IMR-90 (cell line): ENCODE results near the gene ZNF646. TPM values are rescaled to one million over a fixed set of nuclear protein-coding genes. Genes with fewer than 3 reads are reported as not detected.
A peak's percentile ranks its signal among the peaks of the same experiment; 100 is the strongest.

Source experiments
- ATAC-seq: fragments of 200-7000 bp; cut with Tn5 transposase; 2 replicates; pipeline ENCODE4 v1.9.1; 2020; ENCODE audit warnings: low read depth, mild to moderate bottlenecking, moderate library complexity
- BruUV-seq: library from RNA; stranded (reverse); fragments of 400-500 nt; replicated peaks from 2 replicates; lab custom pipeline; 2021; lab: Mats Ljungman, UMichigan
- CTCF ChIA-PET: fragments of 300-600 bp; formaldehyde crosslinking; extraction: SDS; loops from one replicate; lab custom pipeline; 2021; ENCODE audit warnings: antibody characterized with exemption; lab: Yijun Ruan, JAX
- POLR2A ChIA-PET: fragments of 300-600 bp; sonication (Branson Sonifier 250); formaldehyde crosslinking; loops from one replicate; lab custom pipeline; 2022; ENCODE audit warnings: antibody characterized with exemption; ENCODE audit not compliant: unreplicated experiment; lab: Charles Lee
- DNase-seq: peaks from one replicate; pipeline ENCODE4 v3.0.0; 2013
- H2AFZ ChIP-seq: replicated peaks from 2 replicates; pipeline ENCODE3; 2013; ENCODE audit warnings: low read length, mild to moderate bottlenecking; ENCODE audit not compliant: poor library complexity
- H2AK5ac ChIP-seq: 2 replicates; pipeline ENCODE4 v1.6.1; 2013; ENCODE audit warnings: low read depth, low read length, inconsistent platforms
- H2AK9ac ChIP-seq: replicated peaks from 2 replicates; pipeline ENCODE3; 2013; ENCODE audit warnings: mild to moderate bottlenecking, low read depth, low read length, moderate library complexity; ENCODE audit not compliant: poor library complexity
- H2BK120ac ChIP-seq: 2 replicates; pipeline ENCODE4 v1.6.1; 2013; ENCODE audit warnings: low read depth, low read length, inconsistent platforms
- H2BK15ac ChIP-seq: 3 replicates; pipeline ENCODE4 v1.6.1; 2013; ENCODE audit warnings: low read depth, low read length, inconsistent platforms
- H2BK20ac ChIP-seq: 2 replicates; pipeline ENCODE4 v1.6.1; 2013; ENCODE audit warnings: low read depth, mild to moderate bottlenecking, inconsistent platforms, low read length, moderate library complexity
- H2BK5ac ChIP-seq: 2 replicates; pipeline ENCODE4 v1.6.1; 2013; ENCODE audit warnings: mild to moderate bottlenecking, low read depth, low read length, inconsistent platforms; ENCODE audit not compliant: poor library complexity, severe bottlenecking
- H3K14ac ChIP-seq: replicated peaks from 2 replicates; pipeline ENCODE4 v1.6.1; 2013; ENCODE audit warnings: low read depth, low read length, inconsistent platforms
- H3K18ac ChIP-seq: 2 replicates; pipeline ENCODE4 v1.6.1; 2013; ENCODE audit warnings: low read depth, low read length, control low read depth
- H3K23ac ChIP-seq: 2 replicates; pipeline ENCODE4 v1.6.1; 2013; ENCODE audit warnings: low read depth, low read length, inconsistent platforms
- H3K27ac ChIP-seq: 2 replicates; pipeline ENCODE4 v1.5.1; 2013; ENCODE audit warnings: mild to moderate bottlenecking, control low read depth, low read length; ENCODE audit not compliant: insufficient read depth
- H3K27me3 ChIP-seq: 2 replicates; pipeline ENCODE4 v1.6.1; 2013; ENCODE audit warnings: low read length; ENCODE audit not compliant: control insufficient read depth, insufficient read depth
- H3K36me3 ChIP-seq: 2 replicates; pipeline ENCODE4 v1.6.1; 2013; ENCODE audit warnings: low read length, mixed read lengths; ENCODE audit not compliant: control insufficient read depth, insufficient read depth
- H3K4ac ChIP-seq: 2 replicates; pipeline ENCODE4 v1.6.1; 2013; ENCODE audit warnings: low read depth, low read length, inconsistent platforms
- H3K4me1 ChIP-seq: 2 replicates; pipeline ENCODE4 v1.6.1; 2013; ENCODE audit warnings: low read length, mixed read lengths; ENCODE audit not compliant: control insufficient read depth, insufficient read depth
- H3K4me2 ChIP-seq: 2 replicates; pipeline ENCODE4 v1.6.1; 2013; ENCODE audit warnings: low read depth, mild to moderate bottlenecking, control low read depth, low read length, moderate library complexity
- H3K4me3 ChIP-seq: 2 replicates; pipeline ENCODE4 v1.5.1; 2013; ENCODE audit warnings: low read depth, mild to moderate bottlenecking, control low read depth, low read length, moderate library complexity; ENCODE audit not compliant: insufficient read depth
- H3K56ac ChIP-seq: 2 replicates; pipeline ENCODE4 v1.6.1; 2013; ENCODE audit warnings: low read length, inconsistent platforms; ENCODE audit not compliant: insufficient read depth; ENCODE audit errors: extremely low read depth
- H3K79me1 ChIP-seq, 2 experiments: 2 replicates each; pipeline ENCODE4 v1.6.1; 2013; ENCODE audit warnings: low read length in 2 of 2, inconsistent platforms in 1 of 2, low read depth in 1 of 2
- H3K9ac ChIP-seq: 2 replicates; pipeline ENCODE4 v1.6.1; 2013; ENCODE audit warnings: low read depth, low read length, control low read depth
- H3K9me1 ChIP-seq: 2 replicates; pipeline ENCODE4 v1.6.1; 2013; ENCODE audit warnings: low read length, inconsistent platforms; ENCODE audit not compliant: insufficient read depth
- H3K9me3 ChIP-seq: 2 replicates; pipeline ENCODE4 v1.6.1; 2013; ENCODE audit warnings: low read length; ENCODE audit not compliant: control insufficient read depth, insufficient read depth
- H4K20me1 ChIP-seq: 2 replicates; pipeline ENCODE4 v1.6.1; 2013; ENCODE audit warnings: low read length, inconsistent platforms; ENCODE audit not compliant: insufficient read depth
- H4K5ac ChIP-seq: 2 replicates; pipeline ENCODE4 v1.6.1; 2013; ENCODE audit warnings: mild to moderate bottlenecking, low read depth, low read length, control low read depth
- H4K8ac ChIP-seq, 2 experiments: 2 replicates each; pipeline ENCODE4 v1.6.1; 2013; ENCODE audit warnings: low read depth in 2 of 2, low read length in 2 of 2, control low read depth in 1 of 2, inconsistent platforms in 1 of 2
- H4K91ac ChIP-seq: 2 replicates; pipeline ENCODE4 v1.6.1; 2013; ENCODE audit warnings: low read depth, low read length, inconsistent platforms; ENCODE audit not compliant: insufficient read depth
- BHLHE40 ChIP-seq: fragments of 150-350 bp; IDR thresholded peaks from 2 replicates; pipeline ENCODE4 v1.6.1; 2016; ENCODE audit warnings: mild to moderate bottlenecking, low read depth, low read length
- POLR2A ChIP-seq: IDR thresholded peaks from 2 replicates; pipeline ENCODE4 v1.6.1; 2012; ENCODE audit warnings: mild to moderate bottlenecking, low read depth, low read length
- RAD21 ChIP-seq: IDR thresholded peaks from 2 replicates; pipeline ENCODE4 v1.6.1; 2012; ENCODE audit warnings: low read length, improper control_type of control experiment
- RCOR1 ChIP-seq: IDR thresholded peaks from 2 replicates; pipeline ENCODE4 v1.6.1; 2012; ENCODE audit warnings: mild to moderate bottlenecking, low read length, improper control_type of control experiment; ENCODE audit not compliant: insufficient replicate concordance
- WGBS, 2 experiments: methylation state at CpG; one replicate each; pipeline versions ENCODE4 v1.1.5 to v1.1.7; 2013; ENCODE audit warnings: missing lambda C conversion rate in 2 of 2; ENCODE audit not compliant: insufficient read length in 1 of 2; ENCODE audit errors: extremely low coverage in 2 of 2; 5-methylcytosine and 5-hydroxymethylcytosine counted together
- dilution Hi-C: fragments of 300-500 bp; cut with HindIII; formaldehyde crosslinking; loops from one replicate; pipeline ENCODE4 v1.14.3; 2018; ENCODE audit warnings: low sequenced_read_pairs; ENCODE audit not compliant: unreplicated experiment
- in situ Hi-C: fragments of 300-500 bp; cut with MboI; formaldehyde crosslinking; loops from 3 replicates; pipeline ENCODE4 v1.14.3; 2019; ENCODE audit warnings: low sequenced_read_pairs, inconsistent platforms, mixed read lengths
- intact Hi-C: fragments of 100-400 bp; cut with micrococcal nuclease; formaldehyde crosslinking; loops from 2 replicates; pipeline ENCODE4 v1.10.0; 2022
- polyA plus RNA-seq, 3 experiments: library from polyadenylated mRNA; depleted of rRNA; stranded (reverse); fragments of >200 nt; gene quantifications; 2 replicates each; pipeline ENCODE4 v1.2.3, GENCODE V29; 2012; ENCODE audit warnings: low replicate concordance in 1 of 3
- total RNA-seq: library from RNA; depleted of rRNA; stranded (reverse); fragments of >200 nt; gene quantifications from 2 replicates; pipeline ENCODE4 v1.2.3, GENCODE V29; 2012

The ZNF646 gene
- total and polyA plus RNA-seq, 2 of the 4 experiments (the other 2 are of a cell fraction): 4.9 to 6.8 TPM

- in situ Hi-C loops: loop anchor here (10.0 kb wide), 1 partner anchor 393 kb away; no protein-coding TSS in a partner anchor
- H2AFZ ChIP-seq: no peak overlapping the region
Observed at GRCh38 chr16:31071861-31072260, 2.4 kb upstream of the ZNF646 start.

More at GRCh38 chr16:31071861-31072260, 2.4 kb upstream of the ZNF646 start:
- peak overlapping the region; percentile 100 for H3K4ac ChIP-seq
- TF ChIP-seq POLR2A (no peak), BHLHE40 (no peak), RCOR1 (peak; percentile 71), RAD21 (no peak)
- 0% methylated on average over 1 of the region's 4 CpGs; no CpG with 5 or more reads in 1 of the 2 experiments for WGBS, 2 experiments
- H3K27me3 ChIP-seq: no peaks in the 10 kb centered on the region
- H3K23ac ChIP-seq: peak overlapping the region; percentile 92; the same call in 1 of the 2 replicates
- DNase-seq (peak; percentile 94), ATAC-seq (no peak)
- H2AK5ac ChIP-seq: peak overlapping the region; percentile 80
- ChIA-PET CTCF (interaction anchor here (0.6 kb wide), 1 partner anchor 636 kb away, joined by 3 read pairs; no protein-coding TSS in a partner anchor), POLR2A (no interaction called here)
- no peaks in the 10 kb centered on the region for H3K9me3 ChIP-seq
- H3K9me1 ChIP-seq: 0 out of 2 replicates have a peak, but pooled peaks cover 6% of the 10 kb centered on the region
- peak overlapping the region; percentile 93; the same call in 1 of the 2 replicates for H4K91ac ChIP-seq
- no peaks in the 10 kb centered on the region for H4K20me1 ChIP-seq
- H4K8ac ChIP-seq: peak overlapping the region; percentile 83 to 98; a peak in 3 of 4 replicates
- peaks cover 12 to 58% of the 10 kb centered on the region in 2 experiments for H3K79me1 ChIP-seq
- peak overlapping the region; percentile 81; the same call in 1 of the 2 replicates for H3K4me3 ChIP-seq
- H3K36me3 ChIP-seq: peaks cover 7% of the 10 kb centered on the region
- H3K14ac ChIP-seq: peak overlapping the region; percentile 98
- intact Hi-C loops: loop anchor here (5.0 to 10.0 kb wide), 2 partner anchors 75 to 117 kb away; partner anchors contain the start of gene SETD1A
- H2BK5ac ChIP-seq: peak overlapping the region; percentile 88
- H2BK20ac ChIP-seq: no peak overlapping the region
- H3K4me1 ChIP-seq: peaks cover 6% of the 10 kb centered on the region
- H3K56ac ChIP-seq: peak overlapping the region; percentile 78; the same call in 1 of the 2 replicates
- peak overlapping the region; percentile 90; the same call in 1 of the 2 replicates for H3K27ac ChIP-seq
- H2BK15ac ChIP-seq: no peak overlapping the region
- no peak overlapping the region for H3K18ac ChIP-seq
- H2BK120ac ChIP-seq: peak overlapping the region; percentile 89; the same call in 1 of the 2 replicates
- peak overlapping the region; percentile 98 for H2AK9ac ChIP-seq
- peak overlapping the region; percentile 96 for H3K9ac ChIP-seq
- BruUV-seq: TSS peak; percentile 40
- H4K5ac ChIP-seq: peak overlapping the region; percentile 95; the same call in 1 of the 2 replicates
- H3K4me2 ChIP-seq: peak overlapping the region; percentile 88
- dilution Hi-C loops: no loop called here
